Mucosa of descending colon (tissue), 3 donors: ENCODE data around the gene EXOSC1. TPM values are rescaled to one million over a fixed set of nuclear protein-coding genes. Genes with fewer than 3 reads are reported as not detected.
"Not testable (repeated sequence)": the region's sequence is repeated elsewhere in the genome, so short reads cannot be mapped to it uniquely, and the experiment has no call there.

Experiments used
- ATAC-seq: fragments of 200-7000 bp; cut with Tn5 transposase; one replicate; pipeline ENCODE4 v1.9.1; 2020; ENCODE audit warnings: mild to moderate bottlenecking, moderate library complexity
- DNase-seq, 3 donors: peaks; one replicate each; pipeline ENCODE4 v3.0.0-alpha.2; 2020
- H3K36me3 ChIP-seq: fragments of 200-600 bp; one replicate; pipeline ENCODE4 v1.8.0; 2021; ENCODE audit warnings: low read depth, mild to moderate bottlenecking
- H3K4me1 ChIP-seq: fragments of 200-600 bp; one replicate; pipeline ENCODE4 v1.8.0; 2021; ENCODE audit warnings: low read depth, mild to moderate bottlenecking
- H3K4me3 ChIP-seq: fragments of 200-600 bp; one replicate; pipeline ENCODE4 v1.8.0; 2021; ENCODE audit warnings: mild to moderate bottlenecking
- H3K9me3 ChIP-seq: fragments of 200-600 bp; one replicate; pipeline ENCODE4 v1.8.0; 2021; ENCODE audit warnings: mild to moderate bottlenecking
- intact Hi-C, 2 donors: fragments of 100-400 bp; cut with DNase I in 1 of 2; cut with micrococcal nuclease in 1 of 2; formaldehyde crosslinking; loops; one replicate each; pipeline versions ENCODE4 v1.11.0 to v1.11.1; 2022; cut with DNase I, micrococcal nuclease
- total RNA-seq, 3 donors: library from RNA; stranded (reverse); fragmentation: NEBNext Ultra II Directional in 2 of 3; extraction: Animal tissue kit (Norgen Biotek cat#: 25700) in 2 of 3; gene quantifications; one replicate each; pipeline versions ENCODE4 v1.2.1 to v1.2.4, GENCODE V29; 2021 to 2023
- TF ChIP-seq, protein P1 (sequence below): fragments of 200-600 bp; IDR thresholded peaks from one replicate; pipeline ENCODE4 v1.8.0; 2022; ENCODE audit warnings: antibody characterized with exemption, mild to moderate bottlenecking
- donor health status: DM: no; HTN: no; CAD: no; lungs with moderate emphysema.
- donor health status: DM: no; HTN: no; CAD: no.
- donor health status: DM: no; HTN: yes; CAD: no.

EXOSC1 gene
- total RNA-seq, 3 donors from 2014 or later: 20.7 to 30.9 (median 21.3) TPM

DNA sequence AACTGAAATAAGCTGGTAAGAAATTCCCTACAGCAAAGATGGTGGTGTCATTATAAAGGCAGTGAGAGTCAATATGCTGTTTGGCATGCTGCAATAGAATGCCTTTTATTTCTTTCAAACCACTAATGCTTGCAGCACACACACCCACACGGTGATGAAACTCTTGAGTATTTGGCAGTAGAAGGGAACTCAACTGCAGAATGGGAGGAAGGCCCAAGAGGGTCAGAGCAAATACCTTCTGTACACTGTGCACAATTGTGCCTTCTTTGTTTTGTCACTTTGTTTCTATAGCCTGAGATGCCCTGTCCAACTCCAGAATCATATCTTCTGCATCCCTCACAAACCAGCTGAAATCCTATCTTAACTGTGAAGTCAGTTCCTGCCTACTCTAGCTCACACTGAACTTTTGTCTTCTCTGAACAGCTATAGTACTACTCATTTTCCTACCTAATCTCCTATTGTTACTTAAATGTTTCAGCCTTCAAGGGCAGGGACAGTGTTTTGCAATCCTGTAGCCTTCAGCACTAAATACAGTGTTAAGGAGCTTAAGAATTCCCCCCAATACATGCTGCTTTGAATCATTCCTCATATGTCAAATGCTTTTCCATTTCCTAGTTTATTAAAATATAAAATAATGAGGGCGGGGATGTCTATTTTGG lies 30.3 kb upstream of the EXOSC1 start:
- Histone ChIP-seq H3K36me3 (peaks cover 23% of the 10 kb centered on the region), H3K9me3 (no peaks in the 10 kb centered on the region), H3K4me1 (no peaks in the 10 kb centered on the region), H3K4me3 (no peak overlapping the region)
- TF ChIP-seq, protein P1, sequence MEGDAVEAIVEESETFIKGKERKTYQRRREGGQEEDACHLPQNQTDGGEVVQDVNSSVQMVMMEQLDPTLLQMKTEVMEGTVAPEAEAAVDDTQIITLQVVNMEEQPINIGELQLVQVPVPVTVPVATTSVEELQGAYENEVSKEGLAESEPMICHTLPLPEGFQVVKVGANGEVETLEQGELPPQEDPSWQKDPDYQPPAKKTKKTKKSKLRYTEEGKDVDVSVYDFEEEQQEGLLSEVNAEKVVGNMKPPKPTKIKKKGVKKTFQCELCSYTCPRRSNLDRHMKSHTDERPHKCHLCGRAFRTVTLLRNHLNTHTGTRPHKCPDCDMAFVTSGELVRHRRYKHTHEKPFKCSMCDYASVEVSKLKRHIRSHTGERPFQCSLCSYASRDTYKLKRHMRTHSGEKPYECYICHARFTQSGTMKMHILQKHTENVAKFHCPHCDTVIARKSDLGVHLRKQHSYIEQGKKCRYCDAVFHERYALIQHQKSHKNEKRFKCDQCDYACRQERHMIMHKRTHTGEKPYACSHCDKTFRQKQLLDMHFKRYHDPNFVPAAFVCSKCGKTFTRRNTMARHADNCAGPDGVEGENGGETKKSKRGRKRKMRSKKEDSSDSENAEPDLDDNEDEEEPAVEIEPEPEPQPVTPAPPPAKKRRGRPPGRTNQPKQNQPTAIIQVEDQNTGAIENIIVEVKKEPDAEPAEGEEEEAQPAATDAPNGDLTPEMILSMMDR: no peak
- DNase-seq (no peak), ATAC-seq (no peak)
- intact Hi-C loops: no loop called here

DNA sequence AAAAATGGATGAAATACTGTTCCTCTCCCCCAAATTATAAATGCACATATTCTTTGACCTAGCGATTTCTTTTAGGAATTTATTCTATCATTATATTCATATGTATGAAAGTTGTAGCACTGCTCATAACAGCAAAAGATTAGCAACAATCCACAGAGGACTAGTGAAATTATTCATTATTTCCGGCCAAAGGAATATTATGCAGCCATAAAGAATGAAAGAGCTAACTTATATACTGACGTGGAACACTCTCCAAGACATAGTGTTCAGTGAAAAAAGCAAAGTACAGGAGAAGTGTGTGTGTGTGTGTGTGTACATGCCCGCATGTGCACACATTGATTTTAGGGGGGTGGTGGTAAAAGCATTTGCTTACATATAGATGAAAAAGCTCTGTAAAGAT lies 29.1 kb upstream of the EXOSC1 start:
- Histone ChIP-seq H3K9me3 (no peaks in the 10 kb centered on the region), H3K4me3 (no peak overlapping the region), H3K36me3 (peaks cover 23% of the 10 kb centered on the region), H3K4me1 (no peaks in the 10 kb centered on the region)
- ATAC-seq (no peak), DNase-seq (no peak)
- TF ChIP-seq, protein P1: no peak
- intact Hi-C loops: no loop called here

DNA sequence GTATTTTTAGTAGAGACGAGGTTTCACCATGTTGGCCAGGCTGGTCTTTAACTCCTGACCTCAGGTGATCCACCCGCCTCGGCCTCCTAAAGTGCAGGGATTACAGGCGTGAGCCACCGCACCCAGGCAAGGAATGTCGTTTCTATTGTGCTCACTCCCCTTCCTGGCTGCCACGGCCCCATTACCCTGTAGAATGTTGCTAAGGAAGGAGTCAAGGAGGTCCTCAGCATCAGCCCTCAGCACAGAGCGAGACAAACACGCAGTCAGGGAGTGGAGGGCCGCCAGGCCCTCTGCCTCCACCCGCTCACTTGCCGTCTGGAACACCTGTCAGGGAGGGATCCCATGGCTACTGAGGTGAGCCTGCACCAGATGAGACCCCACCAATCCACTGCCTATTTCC lies 23.0 kb upstream of the EXOSC1 start:
- ATAC-seq, H3K9me3 ChIP-seq, DNase-seq, H3K4me1 ChIP-seq, H3K4me3 ChIP-seq: not testable (repeated sequence)
- intact Hi-C loops: loop anchor here (10.0 kb wide), 1 partner anchor 86 kb away; no protein-coding TSS in a partner anchor
- peaks cover 16% of the 10 kb centered on the region for H3K36me3 ChIP-seq

DNA sequence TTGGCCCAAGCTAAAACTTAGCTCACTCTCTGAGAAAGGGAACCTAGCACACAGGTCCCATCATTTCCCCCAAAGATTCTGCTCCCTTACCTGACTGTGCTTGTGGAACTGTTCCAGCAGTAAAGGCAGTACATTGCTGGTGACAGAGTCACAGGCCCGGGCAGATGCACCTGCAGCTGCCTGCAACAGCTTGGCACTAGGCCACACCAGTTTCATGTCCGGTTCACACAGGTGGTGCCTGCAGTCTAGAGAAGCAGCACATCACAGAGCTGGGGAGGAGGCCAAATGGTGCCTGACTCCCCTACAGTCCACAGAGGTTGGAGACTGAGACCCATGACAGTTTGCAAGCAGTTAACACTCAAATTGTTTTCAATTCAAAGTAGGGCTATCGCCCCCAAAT lies 22.4 kb upstream of the EXOSC1 start:
- H3K9me3 ChIP-seq: no peaks in the 10 kb centered on the region
- intact Hi-C loops: loop anchor here (10.0 kb wide), 1 partner anchor 87 kb away; no protein-coding TSS in a partner anchor
- no peaks in the 10 kb centered on the region for H3K4me1 ChIP-seq
- DNase-seq (peak in 2 of 3 donors; percentile 38 to 58), ATAC-seq (peak; percentile 52)
- peaks cover 13% of the 10 kb centered on the region for H3K36me3 ChIP-seq
- no peak overlapping the region for H3K4me3 ChIP-seq
- TF ChIP-seq, protein P1: no peak

DNA sequence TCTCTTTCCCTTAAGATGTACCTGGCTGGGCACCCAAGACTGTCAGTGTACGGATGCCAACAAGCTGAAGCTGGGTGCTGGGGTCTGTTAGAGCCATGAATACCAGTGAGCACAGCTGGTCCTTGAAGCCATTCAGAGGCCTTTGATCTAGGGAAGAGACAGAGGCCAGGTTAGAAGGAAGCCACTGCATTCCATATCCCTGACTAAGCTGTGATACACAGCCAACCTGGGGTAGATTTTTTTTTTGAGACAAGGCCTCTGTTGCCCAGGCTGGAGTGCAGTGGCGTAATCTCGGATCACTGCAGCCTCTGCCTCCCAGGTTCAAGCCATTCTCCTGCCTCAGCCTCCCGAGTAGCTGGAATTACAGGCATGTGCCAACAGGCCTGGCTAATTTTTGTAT lies 20.9 kb upstream of the EXOSC1 start:
- ATAC-seq (no peak), DNase-seq (no peak)
- Histone ChIP-seq H3K9me3 (no peaks in the 10 kb centered on the region), H3K36me3 (peaks cover 9% of the 10 kb centered on the region), H3K4me3 (no peak overlapping the region), H3K4me1 (no peaks in the 10 kb centered on the region)
- TF ChIP-seq, protein P1: no peak
- intact Hi-C loops: loop anchor here (10.0 kb wide), 1 partner anchor 88 kb away; no protein-coding TSS in a partner anchor

DNA sequence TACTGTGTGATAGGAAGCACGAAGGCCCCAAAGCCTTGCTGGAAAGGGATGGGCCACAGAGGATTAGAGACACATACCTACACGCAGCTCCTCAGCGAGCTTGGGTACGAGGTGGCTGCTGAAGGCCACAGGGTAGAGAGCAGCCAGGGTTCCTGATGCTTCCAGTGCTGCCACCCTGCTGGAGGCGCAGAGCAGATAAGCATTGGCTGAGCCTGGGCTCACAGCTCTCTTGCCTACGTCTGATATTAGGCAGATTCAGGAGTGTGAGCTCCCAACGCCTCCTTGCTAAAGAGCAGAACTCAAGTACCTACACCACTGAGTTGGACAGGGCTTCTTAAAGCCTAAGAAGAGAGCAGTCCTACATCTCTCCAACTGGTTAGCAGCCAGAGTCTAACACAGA lies 20.2 kb upstream of the EXOSC1 start:
- Histone ChIP-seq H3K9me3 (no peaks in the 10 kb centered on the region), H3K36me3 (peaks cover 7% of the 10 kb centered on the region), H3K4me3 (no peak overlapping the region), H3K4me1 (no peaks in the 10 kb centered on the region)
- intact Hi-C loops: loop anchor here (10.0 kb wide), 1 partner anchor 89 kb away; no protein-coding TSS in a partner anchor
- TF ChIP-seq, protein P1: no peak
- ATAC-seq (no peak), DNase-seq (no peak)
